Lower leg skin (tissue), 4 donors: ENCODE measurements around the gene TMEM132D. TPM values are rescaled to one million over a fixed set of nuclear protein-coding genes. Genes with fewer than 3 reads are reported as not detected.

Experiments used
- DNase-seq, 2 donors: peaks; one replicate each; pipeline ENCODE4 v3.0.0-alpha.2; 2019; ENCODE audit warnings: low spot score in 2 of 2
- H3K4me3 ChIP-seq: fragments of 200-600 bp; sonication (generic); 2 replicates; pipeline ENCODE4 v1.5.1; 2017; ENCODE audit warnings: mild to moderate bottlenecking, low read depth; ENCODE audit not compliant: poor library complexity, severe bottlenecking
- POLR2A ChIP-seq, 2 donors: fragments of 450-650 bp; IDR thresholded peaks; one replicate each; pipeline ENCODE4 v1.6.1; 2016 to 2017; ENCODE audit warnings: antibody characterized with exemption in 2 of 2, mild to moderate bottlenecking in 1 of 2, moderate library complexity in 1 of 2
- WGBS, 2 donors: methylation state at CpG; one replicate each; pipeline ENCODE4 v1.1.5; 2018; 5-methylcytosine and 5-hydroxymethylcytosine counted together
- intact Hi-C: fragments of 100-400 bp; cut with DNase I; formaldehyde crosslinking; loops from one replicate; pipeline ENCODE4 v1.15.0; 2023; ENCODE audit warnings: low total_unique reads
- total RNA-seq, 4 donors: library from RNA; depleted of rRNA; stranded (reverse); fragments of >200 nt; gene quantifications; one replicate each; pipeline ENCODE4 v1.1.0, GENCODE V29; 2016
- TF ChIP-seq, protein P1 (sequence below), 3 donors: fragments of 450-650 bp; IDR thresholded peaks; one replicate each; pipeline ENCODE4 v1.5.1; 2016; ENCODE audit warnings: antibody characterized with exemption in 3 of 3, mild to moderate bottlenecking in 3 of 3, moderate library complexity in 2 of 3

The TMEM132D gene
- total RNA-seq, 4 donors from 2014 or later: not detected

DNA sequence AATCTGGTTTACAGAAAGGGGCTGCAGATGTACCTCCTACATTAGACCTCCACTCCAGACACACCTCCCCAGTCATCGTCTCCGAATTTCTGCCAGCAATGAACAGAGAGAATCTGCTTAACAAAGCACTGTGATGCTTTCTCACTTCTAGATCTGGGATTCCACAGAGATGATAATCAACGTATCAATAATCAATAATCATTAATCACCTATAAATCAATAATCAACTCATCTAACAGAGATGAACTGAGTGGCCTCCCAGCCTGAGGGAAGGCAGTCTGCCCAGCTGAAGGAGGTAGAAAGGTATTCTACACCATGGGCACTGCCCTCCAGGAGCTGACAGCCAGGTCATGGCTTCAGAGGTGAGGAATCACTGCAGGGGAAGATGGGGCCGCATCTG lies 183.2 kb downstream of the TMEM132D start:
- no peak for TF ChIP-seq POLR2A (IDR thresholded peaks at IDR 0.05)
- TF ChIP-seq, protein P1, sequence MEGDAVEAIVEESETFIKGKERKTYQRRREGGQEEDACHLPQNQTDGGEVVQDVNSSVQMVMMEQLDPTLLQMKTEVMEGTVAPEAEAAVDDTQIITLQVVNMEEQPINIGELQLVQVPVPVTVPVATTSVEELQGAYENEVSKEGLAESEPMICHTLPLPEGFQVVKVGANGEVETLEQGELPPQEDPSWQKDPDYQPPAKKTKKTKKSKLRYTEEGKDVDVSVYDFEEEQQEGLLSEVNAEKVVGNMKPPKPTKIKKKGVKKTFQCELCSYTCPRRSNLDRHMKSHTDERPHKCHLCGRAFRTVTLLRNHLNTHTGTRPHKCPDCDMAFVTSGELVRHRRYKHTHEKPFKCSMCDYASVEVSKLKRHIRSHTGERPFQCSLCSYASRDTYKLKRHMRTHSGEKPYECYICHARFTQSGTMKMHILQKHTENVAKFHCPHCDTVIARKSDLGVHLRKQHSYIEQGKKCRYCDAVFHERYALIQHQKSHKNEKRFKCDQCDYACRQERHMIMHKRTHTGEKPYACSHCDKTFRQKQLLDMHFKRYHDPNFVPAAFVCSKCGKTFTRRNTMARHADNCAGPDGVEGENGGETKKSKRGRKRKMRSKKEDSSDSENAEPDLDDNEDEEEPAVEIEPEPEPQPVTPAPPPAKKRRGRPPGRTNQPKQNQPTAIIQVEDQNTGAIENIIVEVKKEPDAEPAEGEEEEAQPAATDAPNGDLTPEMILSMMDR (IDR thresholded peaks at IDR 0.05): no peak
- WGBS, 2 donors: 69 to 89% methylated on average over 4 of the region's 4 CpGs
- H3K4me3 ChIP-seq: no peak overlapping the region
- intact Hi-C loops: no loop called here
- no peak for DNase-seq

DNA sequence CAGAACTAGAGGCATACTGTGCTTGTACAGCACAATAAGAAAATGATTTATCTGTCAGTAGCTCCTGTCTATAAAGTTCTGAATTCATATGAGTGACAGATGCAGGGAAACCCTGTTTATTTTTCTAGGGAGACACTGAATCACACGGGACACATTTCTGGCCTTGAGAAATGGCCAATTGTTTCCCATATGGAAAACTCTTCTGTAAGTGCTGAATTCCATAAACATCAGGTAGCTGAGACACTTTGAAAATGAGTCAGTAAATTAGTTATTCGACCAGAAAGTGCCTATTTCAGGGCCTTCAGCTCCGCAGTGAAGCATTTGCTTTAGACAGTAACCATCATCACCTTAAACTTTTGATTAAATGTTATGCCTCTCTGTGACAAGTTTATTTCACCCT lies 184.4 kb downstream of the TMEM132D start:
- no peak for DNase-seq
- intact Hi-C loops: no loop called here
- no peak for TF ChIP-seq POLR2A (IDR thresholded peaks at IDR 0.05)
- TF ChIP-seq, protein P1 (IDR thresholded peaks at IDR 0.05): no peak
- no peak overlapping the region for H3K4me3 ChIP-seq
- 44% methylated on average over 3 of the region's 3 CpGs for WGBS, 2 donors

GRCh38 chr12:129717438-129717837 lies 186.4 kb downstream of the TMEM132D start:
- TF ChIP-seq, protein P1 (IDR thresholded peaks at IDR 0.05): no peak
- no peak for TF ChIP-seq POLR2A (IDR thresholded peaks at IDR 0.05)
- DNase-seq: no peak
- no peak overlapping the region for H3K4me3 ChIP-seq
- 85 to 91% methylated on average over 2 of the region's 2 CpGs for WGBS, 2 donors
- intact Hi-C loops: no loop called here

- WGBS, 2 donors: 86 to 90% methylated on average over 9 of the region's 9 CpGs
- TF ChIP-seq, protein P1 (IDR thresholded peaks at IDR 0.05): no peak
- TF ChIP-seq POLR2A (IDR thresholded peaks at IDR 0.05): no peak
- H3K4me3 ChIP-seq: no peak overlapping the region
- DNase-seq: no peak
- intact Hi-C loops: no loop called here
Observed at GRCh38 chr12:129716825-129717224, 187.0 kb downstream of the TMEM132D start.

- 87 to 90% methylated on average over 2 of the region's 2 CpGs for WGBS, 2 donors
- TF ChIP-seq, protein P1 (IDR thresholded peaks at IDR 0.05): no peak
- TF ChIP-seq POLR2A (IDR thresholded peaks at IDR 0.05): no peak
- no peak overlapping the region for H3K4me3 ChIP-seq
- intact Hi-C loops: no loop called here
- DNase-seq: no peak
Observed at GRCh38 chr12:129706716-129707115, 197.1 kb downstream of the TMEM132D start.

GRCh38 chr12:129704232-129704830 lies 199.5 kb downstream of the TMEM132D start:
- no peak for TF ChIP-seq POLR2A (IDR thresholded peaks at IDR 0.05)
- 49 to 61% methylated on average over 10 to 11 of the region's 11 CpGs for WGBS, 2 donors

More at GRCh38 chr12:129704232-129704830, 199.5 kb downstream of the TMEM132D start:
- H3K4me3 ChIP-seq: no peak overlapping the region
- intact Hi-C loops: no loop called here
- DNase-seq: no peak
